Skin of body (tissue), 2 donors: ENCODE results near the gene VAT1L. TPM values are rescaled to one million over a fixed set of nuclear protein-coding genes. Genes with fewer than 3 reads are reported as not detected.

ENCODE experiments used
- DNase-seq: peaks from one replicate; lab custom pipeline; 2025; lab: John Stamatoyannopoulos, UW
- total RNA-seq: library from RNA; depleted of rRNA; stranded (reverse); fragments of >200 nt; gene quantifications from one replicate; pipeline ENCODE4 v1.2.3, GENCODE V29; 2014

Gene VAT1L
- total RNA-seq, 1 donor from 2014 or later, result 2.4 TPM

DNA sequence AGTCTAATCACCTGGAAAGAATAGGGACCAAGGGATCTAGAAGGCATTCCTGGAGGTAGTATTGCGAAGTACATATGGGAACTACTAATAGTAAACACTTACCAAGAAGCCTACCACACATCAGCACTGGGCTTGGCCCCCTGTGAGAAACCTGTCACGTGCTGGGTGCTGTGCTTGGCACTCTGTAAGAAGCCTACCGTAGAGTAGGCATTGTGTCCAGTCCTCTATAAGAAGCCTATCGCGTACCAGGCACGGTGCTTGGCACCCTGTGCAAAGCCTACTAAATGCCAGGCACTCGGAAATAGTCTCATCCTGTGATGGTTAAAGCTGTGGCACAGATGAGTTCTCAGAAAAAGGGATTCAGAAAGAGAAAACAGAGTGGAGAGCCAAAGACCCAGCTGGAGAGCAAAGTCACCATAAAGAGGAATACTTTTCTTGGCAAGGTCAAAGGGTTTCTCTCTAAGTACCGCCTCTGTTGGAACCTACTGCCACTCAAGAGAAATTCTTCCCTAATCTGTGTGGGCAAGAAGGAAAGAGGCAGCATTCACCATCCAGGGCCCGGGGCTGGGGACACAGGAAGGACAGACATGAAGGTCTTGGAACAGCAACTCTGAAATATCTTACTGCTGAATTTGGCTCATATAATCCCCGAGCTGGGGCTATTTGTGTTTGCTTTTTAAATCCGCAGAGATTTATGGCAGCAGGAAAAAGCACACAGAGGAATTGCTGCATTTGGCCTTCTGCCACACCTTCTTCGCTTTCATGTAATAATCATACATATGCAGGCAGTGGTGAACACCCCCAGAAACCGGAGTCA is 81.8 kb downstream of the VAT1L start:
- DNase-seq, result no peak

DNA sequence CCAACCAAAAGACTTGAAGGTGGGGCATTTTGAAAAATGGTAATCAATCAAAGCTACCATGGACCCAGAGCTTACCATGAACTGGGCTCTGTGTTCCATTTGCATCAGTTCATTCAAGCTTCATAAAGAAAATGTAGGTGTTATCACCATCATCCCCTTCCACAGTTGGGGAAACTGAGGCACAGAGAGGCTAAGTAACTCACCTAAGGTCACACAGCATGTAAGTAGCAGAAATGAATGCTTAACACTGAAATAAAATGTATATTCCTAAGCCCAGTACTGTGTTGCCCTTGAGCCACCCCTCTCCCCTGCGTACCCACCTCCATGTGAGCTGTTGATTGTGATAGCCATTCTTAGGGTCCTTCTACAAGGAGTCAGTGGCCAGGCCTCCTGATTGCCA is 83.6 kb downstream of the VAT1L start:
- DNase-seq, result no peak

DNA sequence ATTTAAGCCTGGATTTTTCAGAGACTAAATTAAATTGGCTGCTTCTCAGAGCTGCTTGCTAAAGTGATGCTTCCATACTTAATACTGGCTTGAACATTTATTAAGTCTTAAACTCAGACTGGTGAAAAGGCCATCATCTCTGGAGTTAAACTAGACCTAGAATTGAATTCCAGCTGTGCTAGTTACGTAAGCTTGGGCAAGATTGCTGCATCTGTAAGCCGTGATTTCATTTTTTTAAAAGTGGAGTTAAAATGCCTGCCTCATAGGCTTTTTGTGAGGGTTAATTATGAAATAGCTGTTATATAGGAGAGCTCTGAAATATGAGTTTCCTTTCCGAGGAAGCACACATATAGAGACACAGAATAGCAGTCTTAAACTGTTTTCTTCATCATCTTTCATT is 84.7 kb downstream of the VAT1L start:
- no peak for DNase-seq

DNA sequence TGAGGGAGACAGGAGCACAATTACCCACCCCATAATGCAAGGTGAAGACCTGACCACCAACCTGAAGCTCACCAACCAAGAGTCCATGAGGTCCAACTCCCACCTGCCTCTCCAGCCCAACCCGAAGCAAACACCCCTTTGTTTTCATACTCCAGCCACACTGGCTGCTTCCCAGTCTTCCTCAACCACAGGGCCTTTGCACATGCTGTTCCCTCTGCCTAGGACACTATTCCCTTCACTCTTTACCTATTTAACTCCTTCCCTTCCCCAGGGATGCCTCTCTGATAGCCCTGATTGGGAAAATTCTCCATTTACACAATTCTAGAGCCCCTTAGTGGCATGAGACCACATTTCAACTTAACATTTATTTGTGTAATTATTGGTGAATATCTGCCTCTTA is 86.0 kb downstream of the VAT1L start:
- no peak for DNase-seq

DNA sequence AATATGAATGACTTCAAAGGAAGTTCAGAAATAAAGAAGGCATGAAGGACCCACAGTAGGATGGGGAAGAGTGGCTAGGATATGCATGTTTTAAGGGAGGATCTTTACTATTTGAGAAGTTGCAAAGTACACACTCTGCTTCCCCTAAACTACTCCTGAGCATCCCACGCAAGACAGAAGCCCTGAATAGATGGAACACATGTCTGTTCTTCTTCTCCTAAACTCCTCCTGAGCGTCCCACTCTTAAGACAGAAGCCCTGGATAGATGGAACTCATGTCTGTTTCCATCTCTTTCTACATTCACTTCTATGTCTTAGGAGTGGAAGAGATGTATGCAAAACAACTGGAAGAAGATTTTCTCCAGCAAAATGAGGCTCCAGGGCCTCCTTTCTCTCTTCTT is 88.4 kb downstream of the VAT1L start:
- no peak for DNase-seq

DNA sequence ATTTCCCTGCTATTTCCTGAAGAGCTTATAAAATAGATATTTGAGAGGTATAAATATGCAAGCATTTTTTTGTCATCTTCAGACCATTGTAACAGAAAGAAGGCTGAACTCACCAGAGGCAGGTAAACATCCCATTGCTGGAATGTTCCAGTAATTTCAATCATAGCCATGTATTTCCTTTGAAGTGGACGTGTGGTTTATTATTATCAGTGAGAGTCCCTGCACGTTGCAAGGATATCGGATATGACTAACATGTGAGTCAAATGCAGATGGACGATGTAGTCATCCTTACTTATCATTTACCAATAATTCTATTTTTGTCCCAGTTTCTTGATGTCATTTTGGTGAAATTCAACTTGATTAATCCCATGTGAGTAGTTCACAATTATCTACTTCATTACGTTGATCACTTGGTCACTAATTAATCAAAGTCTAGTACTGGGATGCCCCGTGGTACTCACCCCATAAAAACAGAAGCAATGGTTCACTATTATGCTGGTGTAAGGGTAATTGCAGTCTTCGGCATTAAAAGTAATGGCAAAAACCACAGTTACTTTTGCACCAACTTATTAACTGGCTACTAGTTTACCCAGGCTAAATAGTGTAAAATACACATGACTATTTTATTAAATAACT is 89.5 kb downstream of the VAT1L start:
- DNase-seq, result no peak

DNA sequence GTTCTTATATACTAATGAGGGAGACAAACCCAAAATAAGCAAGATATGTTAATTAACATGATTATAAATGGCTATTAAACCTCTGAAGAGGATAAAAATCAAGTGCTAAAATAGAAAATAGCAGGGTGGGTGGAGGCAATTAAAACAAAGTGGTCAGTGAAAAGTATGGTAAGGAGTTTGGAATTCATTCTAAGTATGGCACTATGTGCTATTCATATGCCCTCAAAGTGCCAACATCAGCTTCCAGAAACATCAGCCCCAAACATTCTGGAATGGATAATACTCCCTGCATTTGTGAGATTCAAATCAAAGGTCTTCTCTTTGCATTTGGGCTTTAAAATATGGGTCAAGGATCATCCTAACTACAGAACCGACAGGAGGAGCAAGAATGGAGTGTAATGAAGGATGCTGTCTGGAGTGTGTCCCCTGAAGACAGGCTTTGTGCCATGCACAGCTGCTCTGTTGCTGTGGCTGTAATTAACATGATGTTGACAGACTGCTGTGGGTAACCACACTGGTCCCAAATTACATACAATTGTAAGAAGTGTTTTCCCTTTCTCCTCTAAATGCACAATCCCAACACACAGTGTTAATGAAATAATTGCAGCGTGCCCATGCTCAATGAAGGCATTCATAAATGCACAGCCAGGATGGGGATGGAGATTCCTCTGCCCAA is 93.1 kb downstream of the VAT1L start:
- DNase-seq, result no peak

DNA sequence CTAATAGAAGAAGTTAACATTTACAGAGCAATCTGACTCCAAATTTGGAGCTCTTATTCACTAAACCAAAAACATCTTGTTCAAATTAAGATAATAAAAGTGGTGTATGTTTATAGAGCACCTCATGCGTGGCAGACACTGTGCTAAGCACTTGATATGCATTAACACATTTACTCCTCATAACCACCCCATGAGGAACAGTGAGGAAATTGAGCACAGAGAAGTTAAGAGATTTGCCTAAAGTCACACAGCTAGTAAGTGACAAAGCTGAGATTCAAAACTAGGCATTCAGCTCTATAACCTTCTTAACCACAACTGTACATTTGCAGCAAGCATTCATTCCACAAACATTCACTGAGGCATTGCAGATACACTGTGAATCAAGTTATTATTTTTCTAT is 94.0 kb downstream of the VAT1L start:
- no peak for DNase-seq

DNA sequence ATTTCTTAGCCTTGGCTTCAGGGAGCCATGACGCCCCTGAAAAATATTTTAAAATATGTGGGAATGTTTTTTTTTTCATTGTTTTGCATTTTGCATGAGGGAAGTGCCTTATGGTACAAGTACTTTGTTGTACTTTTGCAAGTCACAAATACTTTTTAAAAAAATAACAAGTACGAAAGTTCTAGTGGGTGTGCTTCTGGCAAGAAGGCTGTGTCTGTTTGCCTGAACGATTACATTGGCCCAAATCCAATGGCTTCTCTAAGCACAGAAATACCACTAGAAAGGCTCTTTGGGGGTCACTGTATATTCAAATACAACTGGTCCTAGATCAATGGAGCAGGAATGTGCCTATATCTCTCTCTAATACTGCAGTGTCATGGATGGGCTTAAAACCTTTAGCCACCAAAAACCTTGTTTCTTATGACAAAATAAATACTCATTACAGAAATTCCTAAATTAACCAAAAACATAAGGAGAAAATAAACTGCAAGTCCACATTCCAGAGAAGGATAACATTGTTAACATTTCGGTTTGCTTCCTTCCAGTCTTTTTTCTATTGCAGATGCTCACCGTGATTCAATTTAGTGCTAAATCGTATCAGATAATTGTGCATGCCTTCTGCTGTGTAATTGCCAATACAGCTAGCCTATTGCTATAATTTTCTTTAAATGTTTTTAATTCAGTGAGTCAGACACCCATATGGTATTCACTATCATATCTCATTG is 97.4 kb downstream of the VAT1L start:
- no peak for DNase-seq

DNA sequence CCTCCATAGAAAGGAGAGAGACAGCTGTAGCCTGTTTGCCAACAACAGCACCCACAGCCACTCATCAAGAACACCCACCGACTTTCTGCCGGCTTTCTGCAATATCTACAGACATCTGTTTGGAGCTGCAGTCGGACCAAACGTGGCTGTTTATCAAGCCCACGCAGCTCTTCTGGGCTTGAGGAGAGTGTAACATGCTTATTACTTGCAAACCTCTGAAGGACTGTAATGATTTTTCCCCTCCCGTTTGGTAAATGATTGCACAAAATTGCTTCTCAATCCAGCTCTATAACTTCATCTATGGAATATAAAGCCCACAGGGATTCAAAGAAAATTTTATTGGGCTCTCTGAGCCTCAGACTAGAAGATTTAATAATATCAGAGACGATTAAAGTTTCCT is 100.5 kb downstream of the VAT1L start:
- no peak for DNase-seq

DNA sequence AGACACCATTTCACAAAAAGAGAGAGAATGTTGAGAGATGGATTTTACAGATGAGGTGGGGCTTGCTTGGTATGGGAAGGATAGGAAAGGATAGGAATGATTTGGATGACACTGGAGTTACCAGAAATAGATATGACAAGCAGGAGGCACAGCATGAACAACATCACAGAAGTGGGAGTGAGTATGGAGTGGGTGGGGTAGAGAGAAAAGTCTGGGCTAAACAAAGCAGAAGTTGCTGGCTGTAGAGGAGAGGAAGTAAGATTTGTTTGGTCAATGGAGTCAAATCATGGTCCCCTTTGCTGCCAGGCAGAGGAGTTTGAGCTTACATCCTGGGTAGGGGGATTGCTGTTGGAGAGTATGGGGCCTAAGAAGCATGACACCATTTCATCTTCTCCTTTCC is 101.7 kb downstream of the VAT1L start:
- DNase-seq, result no peak

DNA sequence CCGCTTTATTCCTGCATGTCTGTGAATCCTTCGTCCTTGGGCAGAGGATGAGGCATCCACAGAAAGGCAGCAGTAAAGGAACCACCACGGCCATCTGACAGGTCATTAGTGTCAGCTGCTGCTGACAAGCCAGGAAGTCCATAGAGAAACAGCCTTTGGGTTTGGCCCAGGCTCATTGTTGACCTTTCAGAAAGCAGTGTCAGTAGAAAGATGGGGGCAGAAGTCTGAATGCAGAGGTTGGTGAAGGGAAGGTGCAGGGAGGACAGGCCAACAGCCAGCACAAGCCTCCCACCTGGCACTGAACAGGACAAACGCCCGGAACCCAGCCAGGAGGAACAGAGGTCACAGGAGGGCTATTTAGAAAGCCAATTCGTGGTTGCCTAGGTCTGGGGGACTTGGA is 105.8 kb downstream of the VAT1L start:
- DNase-seq, result no peak

DNA sequence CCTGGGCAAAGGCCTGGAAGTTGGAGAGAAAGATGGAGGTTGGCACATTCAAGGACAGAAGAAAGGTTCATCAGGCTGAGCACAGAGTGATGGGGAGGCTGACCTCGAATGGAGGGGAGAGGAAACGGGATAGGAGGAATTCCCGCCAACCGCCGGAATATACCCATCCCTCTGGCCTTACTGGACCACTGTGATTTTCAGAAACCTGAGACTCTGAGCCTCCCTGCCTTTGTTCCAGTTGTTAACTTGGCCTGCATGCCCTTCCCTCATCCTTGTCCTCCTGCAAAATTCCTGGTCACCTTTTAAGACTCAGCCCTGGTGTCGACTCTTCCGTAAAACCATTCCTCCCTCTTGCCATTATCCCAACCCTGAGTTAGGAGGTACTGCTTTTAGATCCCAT is 107.6 kb downstream of the VAT1L start:
- no peak for DNase-seq

DNA sequence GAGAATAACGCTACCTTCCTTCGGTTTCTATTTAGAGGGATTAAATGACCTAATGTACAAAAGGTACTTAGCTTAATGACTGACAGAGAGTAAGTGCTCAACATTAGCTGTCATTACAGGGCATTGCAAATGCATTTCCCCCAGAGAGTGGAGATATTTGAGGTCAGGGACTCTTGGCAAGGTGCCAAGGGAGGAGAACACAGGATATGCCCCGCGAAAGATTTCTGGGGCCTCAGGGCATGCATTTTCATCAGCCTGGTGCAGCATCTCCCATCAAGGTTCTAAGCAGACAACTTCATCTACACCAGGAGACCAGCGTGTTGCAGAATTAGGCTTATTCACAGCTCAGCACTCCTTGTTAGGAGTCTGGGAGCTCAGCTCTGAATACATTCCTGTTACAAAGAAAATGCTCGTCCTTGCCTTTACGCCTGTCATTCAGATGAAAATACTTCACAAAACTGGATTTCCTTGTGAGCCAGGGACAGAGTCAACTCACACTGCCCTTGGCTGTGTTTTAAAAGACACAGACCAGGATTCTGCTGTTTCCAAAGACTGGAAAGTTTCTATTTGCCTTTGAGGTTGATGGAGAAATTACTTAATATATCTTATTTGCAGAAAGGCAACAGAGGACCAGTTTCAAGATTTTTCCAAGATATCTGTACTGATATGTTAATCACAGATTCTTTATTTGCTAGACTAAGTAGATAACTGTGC is 108.2 kb downstream of the VAT1L start:
- no peak for DNase-seq

DNA sequence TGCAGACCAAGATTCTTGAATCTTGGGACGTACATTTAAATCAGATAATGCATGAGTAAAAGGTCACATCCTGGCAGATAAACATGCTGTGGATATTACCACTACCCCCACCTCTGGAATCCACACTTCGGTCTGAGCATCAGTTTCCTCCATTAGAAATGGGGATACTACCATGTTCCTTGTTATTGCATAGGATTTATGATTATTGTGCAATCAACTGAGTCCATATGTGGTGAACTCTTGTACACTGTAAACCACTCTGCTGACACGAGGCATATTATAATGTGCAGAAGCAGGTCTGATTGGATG is 108.7 kb downstream of the VAT1L start:
- DNase-seq, result no peak

DNA sequence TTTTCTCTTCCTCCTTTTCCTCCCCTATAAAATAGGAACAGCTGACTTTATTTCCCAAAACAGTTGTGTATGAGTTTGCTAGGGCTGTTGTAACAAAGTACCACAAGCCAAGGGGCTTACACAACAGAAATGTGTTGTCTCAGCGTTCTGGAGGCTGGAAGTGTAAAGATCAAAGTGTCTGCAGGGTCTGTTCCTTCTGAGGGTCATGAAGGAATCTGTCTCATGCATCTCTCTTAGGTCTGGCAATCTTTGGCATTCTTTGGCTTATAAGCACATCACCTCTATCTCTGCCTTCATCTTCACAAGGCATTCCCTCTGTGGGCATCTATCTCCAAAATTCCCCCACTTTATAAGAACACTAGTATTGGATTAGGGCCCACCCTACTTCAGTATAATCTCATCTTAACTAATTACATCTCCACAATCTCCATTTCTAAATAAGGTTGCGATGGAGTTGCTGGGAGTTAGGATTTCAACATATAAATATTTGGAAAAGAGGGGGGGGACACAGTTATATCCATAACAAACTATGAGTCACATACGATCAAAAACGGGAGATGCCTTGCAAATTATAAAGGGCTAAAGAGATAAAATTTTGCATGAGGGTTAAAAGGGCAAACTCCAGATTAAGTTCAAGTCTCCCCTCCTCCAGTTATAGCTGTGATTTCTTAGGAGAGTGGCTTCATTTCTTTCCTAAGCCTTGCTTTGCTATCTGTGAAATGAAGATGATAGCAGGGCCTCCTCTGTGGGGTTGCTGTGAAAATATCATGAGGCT is 109.7 kb downstream of the VAT1L start:
- no peak for DNase-seq

DNA sequence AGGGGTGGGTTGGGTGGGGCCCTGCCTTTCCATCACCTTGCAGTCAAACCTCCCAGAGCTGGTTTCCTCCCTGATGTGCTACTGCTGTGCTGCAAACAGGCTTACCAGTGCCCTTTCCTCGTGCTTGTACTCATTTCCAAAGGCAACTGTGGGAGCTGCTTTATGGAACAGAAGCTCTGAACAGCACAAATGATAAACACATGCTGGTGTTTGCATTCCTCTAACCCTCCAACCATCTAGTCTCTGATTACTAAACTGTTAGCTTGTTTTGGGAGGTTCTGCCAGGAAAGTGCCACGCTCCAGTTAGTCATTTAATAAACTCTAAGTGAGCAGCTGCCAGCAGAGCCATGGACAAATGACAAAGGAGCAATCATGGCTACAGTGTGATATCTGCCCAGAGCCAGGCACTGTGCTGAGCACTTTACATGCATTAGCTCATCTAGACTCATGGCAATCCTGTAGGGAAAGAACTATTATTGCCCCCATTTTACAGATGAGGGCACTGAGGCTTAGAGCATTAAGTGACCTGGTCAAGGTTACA is 110.4 kb downstream of the VAT1L start:
- peak; percentile 79 for DNase-seq

DNA sequence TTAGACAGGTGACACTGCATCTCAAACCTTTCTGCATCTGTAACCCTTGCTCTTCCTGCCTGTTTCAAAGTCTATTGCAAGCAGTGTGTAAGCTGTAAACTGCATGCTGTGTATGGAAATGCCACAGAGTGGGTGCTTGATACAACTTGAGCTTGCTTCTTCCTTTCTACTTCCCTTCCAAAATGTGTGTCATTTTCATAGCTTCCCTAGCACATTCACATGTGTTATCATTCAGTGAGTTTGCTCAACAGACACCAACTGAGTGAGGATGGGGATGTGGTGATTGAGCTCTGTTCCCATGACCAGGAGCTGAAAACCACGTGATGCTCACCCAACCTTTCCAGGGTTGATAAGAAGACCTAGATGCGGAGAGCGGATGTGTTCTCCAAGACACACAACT is 111.1 kb downstream of the VAT1L start:
- DNase-seq, result peak; percentile 57

DNA sequence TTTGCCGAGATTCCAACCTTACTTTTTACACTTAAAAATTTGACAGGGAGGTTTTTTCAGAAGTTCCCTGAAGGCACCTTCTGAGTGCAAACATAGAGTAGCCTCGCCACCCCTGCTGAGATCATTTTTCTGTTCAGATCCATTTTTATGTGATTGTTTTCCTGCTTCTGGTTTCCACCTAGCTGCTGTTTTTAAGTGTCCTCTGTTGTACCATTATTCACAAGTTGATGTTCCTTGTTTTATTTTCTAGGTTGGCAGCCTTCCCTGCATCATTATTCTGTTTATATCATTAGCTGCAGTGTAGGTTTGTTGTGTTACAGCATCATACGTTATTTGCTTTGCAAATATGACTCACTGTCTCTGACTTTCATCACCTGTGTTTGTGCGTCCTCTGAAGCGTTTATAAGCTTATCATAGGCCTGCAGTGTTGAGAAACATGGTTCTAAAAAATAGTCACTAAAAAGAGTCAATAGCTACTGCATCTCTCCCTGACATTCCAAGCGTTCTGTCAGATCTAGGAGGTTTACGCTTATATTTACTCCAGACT is 117.1 kb downstream of the VAT1L start:
- no peak for DNase-seq

DNA sequence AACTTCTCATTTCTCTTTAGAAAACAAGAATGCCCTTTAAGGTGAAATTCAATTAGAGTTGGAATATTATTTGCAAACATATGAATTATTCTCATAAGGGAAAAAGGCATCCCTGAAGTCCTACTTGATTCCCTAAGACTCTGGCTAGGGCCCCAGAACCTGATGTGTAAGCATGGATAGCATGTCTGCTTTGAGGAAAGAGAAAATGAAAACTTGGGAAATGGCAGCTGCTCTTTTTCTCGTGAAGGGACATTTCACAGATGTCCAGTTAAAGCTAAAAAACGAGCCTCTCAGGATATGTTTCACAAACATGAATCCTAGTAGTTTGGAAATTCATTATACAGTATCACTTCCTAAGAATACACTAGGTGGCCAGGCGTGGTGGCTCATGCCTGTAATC is 121.7 kb downstream of the VAT1L start:
- no peak for DNase-seq
